Measurements from ENCODE around the gene TBX5.
"Not testable (repeated sequence)": the region's sequence is repeated elsewhere in the genome, so short reads cannot be mapped to it uniquely, and the experiment has no call there.

Gene TBX5

DNA sequence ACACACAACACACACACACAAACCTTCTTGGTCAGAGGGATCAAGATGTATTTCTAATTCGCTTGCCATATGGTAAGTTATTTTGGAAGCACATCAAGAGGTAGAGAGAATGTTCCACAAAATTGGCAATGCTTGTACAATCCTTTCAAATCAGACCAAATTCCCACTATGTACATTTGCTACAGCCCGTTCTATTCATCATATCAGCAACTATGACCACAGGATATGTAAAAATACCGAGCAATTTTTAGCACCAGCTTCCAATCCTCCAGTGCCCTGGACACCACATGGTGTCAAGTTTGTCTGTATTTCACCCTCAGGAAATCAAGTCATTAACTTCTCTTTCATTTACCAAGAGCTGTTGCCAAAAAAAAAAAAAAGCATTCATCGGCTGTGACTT lies 21.2 kb downstream of the TBX5 start:
- no peak for DNase-seq

DNA sequence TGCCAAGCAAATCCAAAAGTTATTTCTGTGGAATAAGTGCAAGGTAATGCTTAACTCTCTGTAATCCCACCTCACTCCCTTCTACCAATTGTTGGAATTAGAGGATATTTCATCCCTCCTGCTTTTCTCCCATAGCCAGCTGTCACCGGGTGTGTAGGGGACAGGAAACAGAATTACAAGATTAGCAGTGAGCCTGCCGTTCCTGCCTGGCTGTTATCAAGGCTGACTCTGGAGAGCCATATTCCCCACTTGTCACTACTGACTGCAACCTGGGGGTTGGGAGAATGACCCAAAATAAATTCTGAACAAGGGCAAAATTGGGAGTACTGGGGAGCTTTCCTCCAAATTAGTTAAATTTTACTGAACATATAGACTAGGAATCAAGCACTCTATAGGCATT lies 24.8 kb downstream of the TBX5 start:
- no peak for DNase-seq

DNA sequence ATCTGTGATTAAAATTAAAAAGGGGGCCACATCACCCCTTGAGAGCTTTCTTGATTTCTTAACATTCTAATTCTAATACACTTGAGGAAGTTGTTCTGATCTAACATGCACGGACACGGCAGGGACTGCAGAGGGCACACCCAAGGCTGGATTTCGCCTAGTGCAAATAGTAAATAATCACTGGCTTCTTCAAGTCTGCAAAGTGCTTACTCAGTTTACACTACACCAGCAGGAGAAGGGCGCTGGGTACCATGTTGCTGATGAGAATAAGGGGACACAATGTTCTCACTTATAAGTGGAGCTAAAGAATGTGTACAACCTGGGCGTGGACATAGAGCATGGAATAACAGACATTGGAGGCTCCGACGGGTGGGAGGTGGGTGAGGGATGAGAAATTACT lies 34.2 kb downstream of the TBX5 start:
- DNase-seq, result peak in 1 of 56 donors; percentile 1

DNA sequence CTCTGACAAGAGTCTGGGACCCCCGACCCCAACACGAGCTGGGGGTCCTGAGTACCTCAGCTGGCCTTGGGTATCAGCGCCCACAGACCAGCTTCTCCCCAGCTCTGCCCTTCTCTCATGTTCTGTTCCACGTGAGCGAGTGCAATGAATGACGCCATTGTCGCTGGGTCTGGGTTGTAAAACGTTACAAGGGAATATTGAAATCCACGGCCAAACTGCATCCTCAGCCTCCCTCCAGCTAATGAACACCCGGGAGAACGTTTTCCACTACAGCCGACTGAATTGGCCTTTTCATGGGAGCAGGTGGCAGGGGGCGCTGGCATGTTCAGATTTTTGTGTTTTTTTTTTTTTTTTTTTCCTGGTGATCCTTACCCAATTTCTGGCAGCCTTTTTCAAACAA lies 34.7 kb downstream of the TBX5 start:
- DNase-seq, result peak in 53 of 56 donors; percentile 2 to 78 (median 44)

DNA sequence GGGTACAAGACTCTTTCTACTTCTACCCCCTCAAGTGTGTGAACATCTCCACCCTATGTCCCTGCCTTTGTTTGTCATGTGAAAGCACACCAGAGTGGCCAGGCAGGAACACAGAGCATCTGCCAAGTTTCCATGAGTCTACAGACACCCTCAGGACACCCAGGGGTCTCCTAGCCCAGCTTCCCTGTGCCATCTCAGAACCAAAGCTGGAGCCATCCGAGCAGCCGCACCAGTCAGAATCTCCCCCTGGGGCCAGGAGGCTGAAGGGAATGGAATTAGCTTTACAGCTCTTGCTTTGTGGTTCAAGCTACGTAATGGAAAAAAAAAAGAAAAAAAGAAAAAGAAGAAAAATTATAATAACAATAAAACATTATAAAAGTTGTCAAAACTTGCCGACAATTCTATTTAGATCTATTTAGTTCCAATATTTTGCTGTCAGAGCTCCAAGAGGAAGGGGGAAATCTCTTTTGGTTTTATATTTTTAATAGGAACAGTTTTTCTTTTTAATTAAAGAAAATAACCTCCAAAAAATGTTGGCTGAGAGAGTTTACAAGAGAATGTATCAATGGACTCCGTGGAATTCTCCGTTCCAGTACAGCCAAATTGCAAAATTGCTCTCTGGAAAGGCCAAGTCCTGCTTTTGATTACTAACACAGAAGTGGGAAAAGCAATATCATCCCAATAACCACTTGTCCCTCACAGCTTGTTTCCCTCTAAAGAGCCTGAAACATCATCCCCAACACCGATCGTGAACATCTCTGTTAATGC lies 37.1 kb downstream of the TBX5 start:
- DNase-seq, result no peak

DNA sequence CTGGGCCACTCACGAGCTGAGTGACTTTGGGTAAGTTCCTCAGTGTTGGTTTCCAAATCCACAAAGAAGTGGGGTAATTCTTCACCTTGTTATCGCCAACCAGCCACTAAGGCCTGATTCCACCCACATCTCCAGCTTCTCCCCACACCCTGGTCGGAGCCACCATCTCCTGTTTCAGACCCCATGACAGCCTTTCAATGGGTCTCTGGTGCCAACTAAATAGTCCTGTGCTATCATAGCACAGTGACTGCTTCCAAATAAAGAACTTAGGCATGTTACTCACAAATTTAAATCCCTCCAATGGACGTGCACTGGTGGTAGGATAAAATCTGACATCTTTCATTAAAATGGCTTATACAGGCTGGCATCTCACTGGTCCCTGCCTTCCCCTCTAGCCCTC lies 44.0 kb downstream of the TBX5 start:
- DNase-seq, result no peak

DNA sequence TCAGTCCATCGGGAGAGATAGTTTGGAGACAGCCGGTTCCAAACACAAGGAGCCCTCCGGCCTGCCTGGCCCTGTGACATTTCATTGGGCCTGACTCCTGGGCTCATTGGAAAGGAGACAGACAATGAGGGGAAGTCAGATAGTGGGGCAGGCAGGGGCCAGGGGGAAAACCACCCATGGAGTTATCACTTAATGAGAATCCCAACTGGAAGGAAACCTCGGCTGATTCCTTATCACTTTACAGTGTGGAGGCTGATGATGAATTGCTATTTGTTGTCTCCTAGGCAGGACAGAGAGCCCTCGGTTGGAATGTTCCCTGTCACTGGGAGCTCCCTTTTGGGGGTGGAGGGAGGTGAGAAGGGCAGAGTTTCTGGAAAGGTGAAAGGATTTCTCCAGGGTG lies 44.4 kb downstream of the TBX5 start:
- no peak for DNase-seq

DNA sequence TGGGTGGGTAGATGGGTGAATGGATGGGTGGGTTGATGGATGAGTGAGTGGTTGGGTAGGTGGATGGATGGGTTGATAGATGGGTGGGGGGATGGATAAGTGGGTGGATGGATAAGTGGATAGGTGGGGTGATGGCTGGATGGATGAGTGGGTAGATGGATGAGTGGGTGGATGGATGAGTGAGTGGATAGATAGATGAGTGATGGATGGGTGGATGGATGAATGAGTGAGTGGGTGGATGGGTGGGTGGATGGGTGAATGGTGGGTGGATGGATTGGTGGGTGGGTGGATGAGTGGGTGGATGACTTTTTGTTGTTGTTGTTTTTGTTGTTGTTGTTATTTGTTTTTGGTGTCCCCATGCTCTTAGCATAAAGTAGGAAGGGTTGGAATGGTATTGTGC lies 45.5 kb downstream of the TBX5 start:
- no peak for DNase-seq

DNA sequence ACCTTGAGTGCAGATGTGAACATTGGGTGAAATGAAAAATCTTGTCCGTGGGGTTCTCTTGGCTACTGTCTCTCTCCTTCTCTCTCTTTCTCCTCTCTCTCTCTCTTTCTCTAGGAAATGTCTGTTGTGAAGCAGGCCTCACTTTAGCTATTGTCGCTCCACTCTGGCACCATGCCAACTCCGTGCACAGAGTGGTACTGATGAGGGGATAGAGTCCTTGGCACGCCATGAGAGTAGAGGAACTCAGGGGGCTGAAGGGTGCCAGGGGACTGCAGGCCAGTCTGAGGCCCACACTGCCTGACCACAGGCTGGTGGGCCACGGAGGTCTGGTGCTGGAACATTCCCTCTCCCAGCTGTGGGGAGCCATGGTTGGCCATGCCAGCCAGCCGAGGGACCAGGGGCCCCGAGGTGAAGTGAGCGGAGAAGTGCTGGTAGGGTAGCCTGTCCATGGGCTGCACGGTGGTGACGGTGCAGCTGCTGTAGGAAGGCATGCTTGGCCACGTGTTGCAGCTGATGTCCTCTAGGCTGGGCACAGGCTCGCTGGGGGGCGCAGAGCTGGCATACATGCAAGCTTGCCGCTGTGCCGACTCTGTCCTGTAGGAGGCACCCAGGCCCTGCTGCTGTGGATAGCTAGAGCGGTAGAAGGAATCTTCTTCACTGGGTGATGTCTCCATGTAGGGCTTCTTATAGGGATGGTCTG lies 50.4 kb downstream of the TBX5 start:
- peak in 3 of 56 donors; percentile 1 to 7 (median 2) for DNase-seq

DNA sequence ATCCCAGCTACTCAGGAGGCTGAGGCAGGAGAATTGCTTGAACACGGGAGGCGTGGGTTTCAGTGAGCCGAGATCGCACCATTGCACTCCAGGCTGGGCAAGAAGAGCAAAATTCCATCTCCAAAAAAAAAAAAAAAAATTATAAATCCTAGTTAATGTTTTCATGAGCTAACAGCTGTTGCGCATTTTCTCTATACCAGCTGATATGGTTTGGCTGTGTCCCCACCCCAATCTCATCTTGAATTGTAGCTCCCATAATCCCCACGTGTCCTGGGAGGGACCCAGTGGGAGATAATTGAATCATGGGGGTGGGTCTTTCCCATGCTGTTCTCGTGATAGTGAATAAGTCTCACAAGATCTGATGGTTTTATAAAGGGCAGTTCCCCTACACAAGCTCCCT lies 56.7 kb downstream of the TBX5 start:
- DNase-seq, result not testable (repeated sequence)

DNA sequence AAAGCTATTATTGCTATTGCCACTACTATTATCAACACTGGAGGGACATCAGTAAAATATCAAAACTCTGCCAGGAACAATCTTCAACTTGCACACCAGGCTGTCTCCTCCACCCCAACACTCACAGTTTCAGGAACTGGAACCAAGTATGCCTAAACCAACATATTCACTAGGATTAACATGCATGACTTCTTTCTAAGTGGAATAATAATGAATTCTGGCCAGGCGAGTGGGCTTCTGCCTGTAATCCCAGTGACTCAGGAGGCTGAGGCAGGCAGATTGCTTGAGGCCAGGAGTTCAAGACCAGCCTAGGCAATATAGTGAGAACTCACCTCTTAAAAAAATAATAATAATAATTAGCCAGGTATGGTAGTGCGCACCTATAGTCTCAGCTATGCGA lies 58.1 kb downstream of the TBX5 start:
- no peak for DNase-seq

DNA sequence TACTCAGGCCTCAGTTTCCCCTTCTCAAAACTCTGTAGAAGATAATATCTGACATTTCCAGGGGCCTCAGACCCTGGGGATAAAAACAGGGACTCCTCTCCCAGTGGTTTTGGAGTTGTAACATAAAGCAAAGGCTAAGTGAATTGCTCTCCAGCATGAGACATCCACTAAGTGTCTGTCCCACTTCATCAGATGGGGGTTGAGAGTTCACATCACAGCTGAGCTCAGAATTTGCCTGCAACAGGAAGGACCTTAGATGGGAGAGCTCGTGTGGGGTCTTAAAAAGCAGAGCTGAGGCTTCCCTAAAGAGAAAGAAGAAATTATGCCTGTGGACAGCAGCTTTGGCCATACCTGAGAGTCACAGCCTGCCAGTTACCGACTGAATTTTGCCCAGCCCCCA lies 61.1 kb downstream of the TBX5 start:
- no peak for DNase-seq

DNA sequence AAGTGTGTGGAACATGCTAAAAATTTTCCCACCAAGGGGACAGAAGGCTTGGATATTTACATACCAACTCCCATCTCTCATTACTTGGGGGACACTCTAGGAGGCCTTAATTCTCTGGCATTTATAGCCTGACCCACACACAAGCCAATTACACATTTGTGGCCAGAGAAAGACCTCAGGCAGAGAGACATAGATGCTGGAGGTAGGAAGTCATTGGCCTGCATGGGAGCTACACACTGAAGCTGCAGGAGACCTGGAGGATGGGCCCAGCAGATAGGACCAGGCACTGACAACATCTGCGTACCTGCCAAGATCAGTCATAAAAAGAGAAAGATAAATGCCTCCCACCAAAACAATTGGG lies 61.7 kb downstream of the TBX5 start:
- no peak for DNase-seq

DNA sequence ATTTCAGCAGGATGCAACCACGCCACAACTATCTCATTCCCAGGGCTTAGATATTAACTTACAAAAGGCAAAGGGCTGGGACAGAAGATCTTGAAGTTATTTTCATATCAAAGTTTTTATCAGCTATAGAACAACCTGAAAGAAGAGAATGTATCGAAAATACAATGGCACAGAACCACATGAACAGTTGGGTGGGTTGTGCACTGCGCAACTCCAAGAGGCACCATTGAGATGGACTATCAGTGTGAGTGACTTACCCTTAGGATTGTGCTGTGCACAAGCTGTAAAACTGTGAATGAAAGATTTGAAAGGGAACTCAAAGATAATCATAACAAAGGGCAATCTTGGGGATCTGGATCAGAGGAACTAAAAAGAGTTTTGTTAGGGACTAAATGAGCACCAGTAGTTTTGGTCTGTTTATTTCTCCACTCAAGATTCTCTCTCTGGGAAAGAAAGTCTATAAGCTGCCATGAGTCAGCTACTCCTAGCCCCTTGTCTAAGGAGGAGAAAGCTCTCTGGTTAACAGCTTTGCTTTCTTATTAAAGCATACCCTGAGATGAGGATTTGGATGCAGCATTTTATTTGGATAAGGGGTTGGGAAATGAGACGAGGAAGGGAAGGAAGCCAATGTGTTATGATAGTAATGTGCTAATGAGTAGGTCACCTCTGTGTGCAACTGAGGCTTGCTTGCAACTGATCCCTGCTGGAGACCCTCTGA lies 62.2 kb downstream of the TBX5 start:
- no peak for DNase-seq

DNA sequence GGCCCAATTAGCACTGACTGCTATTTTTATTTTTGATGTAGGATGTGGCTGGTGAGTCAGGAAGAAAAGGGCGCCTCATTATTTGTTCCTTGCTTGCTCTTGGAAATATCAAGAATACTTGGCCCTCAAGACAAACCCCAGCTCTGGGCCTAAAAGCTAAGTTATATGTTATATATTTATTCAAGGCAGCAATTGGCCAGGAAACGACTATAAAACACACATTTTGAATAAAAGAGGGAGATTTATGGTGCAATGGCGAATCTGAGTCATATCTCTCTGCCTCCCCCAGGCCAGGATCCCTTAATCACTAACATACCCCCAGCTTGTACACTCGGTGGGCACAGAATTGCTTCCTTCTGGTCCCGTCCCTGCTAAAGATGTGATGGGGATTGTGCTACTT lies 63.3 kb downstream of the TBX5 start:
- no peak for DNase-seq

DNA sequence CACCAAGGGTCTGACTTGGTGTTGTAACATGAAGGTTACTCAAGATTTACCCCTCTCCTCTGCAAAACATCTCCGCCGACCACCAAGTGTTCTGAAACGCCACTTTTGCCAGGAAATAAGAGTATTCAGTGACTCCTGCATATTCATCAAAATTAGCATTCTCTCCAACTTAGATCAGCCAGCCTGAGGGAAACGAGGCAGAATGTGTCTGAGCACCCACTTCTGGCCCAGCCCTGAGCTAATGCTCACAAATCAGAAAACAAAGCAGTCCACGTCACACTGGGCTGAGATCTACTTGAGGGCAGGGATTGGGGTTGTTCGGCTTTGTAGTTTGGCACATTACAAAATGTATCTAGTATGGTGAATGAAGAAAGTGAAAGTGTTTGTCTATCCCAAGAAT lies 64.3 kb downstream of the TBX5 start:
- DNase-seq, result no peak

DNA sequence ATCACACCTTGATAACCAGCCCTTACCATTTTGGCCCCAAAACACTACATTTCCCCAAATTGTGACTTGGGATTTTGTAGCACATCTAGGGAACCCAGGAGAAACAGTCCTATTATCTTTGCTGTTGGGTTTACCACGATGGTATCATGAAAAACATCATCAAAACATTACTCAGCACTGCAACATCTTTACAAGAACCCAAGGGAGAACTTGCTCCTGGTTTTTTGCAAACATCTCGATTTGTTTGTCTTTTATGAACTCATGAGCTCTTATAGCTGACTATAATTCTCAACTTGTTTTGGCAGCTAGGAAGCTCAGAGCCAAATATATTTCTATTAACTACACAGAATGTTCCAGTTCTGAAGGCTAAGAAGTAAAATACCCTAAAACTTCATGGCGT lies 65.7 kb downstream of the TBX5 start:
- DNase-seq, result no peak

DNA sequence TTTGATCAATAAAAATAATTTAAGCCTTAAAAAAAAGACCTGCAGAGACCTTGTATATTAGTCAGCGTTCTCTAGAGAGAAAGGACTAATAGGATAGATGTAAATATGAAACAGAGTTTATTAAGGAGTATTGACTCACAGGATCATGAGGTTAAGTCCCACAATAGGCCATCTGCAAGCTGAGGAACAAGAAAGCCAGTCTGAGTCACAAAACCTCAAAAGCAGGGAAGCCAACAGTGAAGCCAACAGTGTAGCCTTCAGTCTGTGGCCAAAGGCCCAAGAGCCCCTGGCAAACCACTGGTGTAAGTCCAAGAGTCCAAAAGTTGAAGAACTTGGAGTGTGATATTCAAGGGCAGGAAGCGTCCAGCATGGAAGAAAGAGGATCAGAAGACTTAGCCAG lies 66.3 kb downstream of the TBX5 start:
- no peak for DNase-seq

DNA sequence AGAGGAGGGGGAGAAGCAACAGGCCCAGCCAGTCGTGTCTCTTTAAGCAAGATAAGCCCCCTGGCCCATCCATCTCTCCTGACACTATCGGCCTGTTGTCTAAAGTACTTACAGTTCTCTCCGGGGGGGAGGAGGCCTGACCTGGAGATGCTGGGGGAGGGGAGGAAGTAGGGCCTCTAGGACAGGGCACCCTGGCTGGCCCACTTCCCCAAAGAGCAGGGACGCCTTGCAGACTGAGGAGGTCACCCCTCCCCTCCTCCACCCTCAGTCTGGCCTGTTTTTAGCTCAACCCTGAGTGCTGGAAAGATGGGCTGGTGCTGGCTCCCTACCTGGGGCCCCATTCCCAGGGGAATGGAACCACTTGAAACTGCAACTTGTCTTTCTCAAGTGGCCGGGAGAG lies 70.3 kb downstream of the TBX5 start:
- DNase-seq, result no peak

DNA sequence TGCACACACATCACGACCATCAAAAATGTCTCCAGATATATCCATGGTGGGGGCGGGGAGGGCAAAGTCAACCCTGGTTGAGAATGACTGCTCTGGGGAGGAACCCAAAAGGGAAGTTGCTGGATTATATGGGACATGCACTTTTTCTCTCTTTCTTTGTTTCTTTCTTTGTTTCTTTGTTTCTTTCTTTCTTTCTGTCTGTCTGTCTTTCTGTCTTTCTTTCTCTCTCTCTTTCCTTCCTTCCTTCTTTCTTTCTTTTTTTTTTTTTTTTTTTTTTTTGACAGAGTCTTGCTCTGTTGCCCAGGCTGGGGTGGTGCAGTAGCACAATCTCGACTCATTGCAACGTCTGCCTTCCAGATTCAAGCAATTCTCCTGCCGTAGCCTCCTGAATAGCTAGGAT lies 71.5 kb downstream of the TBX5 start:
- no peak for DNase-seq

DNA sequence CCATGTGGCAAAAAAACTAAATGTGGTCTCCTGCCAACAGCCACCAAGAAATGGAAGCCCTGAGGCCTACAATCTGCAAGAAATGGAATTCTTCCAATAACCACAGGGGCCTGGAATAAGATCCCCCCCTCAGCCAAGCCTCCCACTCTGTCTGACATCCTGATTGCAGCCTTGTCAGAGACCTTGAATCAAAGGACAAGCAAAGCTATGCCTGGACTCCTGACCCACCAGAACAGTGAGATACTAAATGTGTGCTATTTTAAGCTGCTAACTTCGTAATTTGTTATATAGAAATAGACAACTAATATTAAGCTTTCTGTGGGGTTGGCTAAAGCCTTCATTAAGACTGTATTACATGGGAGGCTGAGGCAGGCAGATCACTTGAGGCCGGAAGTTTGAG lies 77.7 kb downstream of the TBX5 start:
- no peak for DNase-seq

DNA sequence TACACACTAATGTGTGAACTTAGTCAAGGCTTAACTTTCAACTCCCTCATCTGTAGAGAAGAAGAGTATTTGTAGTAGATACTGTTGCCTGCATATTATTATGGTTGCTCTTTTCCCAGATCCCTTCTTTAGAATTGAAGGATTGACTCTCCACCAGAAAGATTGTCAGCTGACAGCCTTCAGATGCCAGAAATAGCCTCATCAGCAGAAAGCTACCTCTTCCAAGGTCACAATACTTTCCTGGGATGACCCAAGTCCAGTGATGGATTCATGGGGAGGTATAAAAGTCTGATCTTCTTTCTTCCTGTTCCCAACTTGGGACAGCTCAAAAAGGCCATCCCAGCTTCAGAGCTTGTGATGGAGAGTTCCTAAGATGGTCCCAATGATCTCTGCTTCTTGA lies 78.2 kb downstream of the TBX5 start:
- DNase-seq, result no peak

DNA sequence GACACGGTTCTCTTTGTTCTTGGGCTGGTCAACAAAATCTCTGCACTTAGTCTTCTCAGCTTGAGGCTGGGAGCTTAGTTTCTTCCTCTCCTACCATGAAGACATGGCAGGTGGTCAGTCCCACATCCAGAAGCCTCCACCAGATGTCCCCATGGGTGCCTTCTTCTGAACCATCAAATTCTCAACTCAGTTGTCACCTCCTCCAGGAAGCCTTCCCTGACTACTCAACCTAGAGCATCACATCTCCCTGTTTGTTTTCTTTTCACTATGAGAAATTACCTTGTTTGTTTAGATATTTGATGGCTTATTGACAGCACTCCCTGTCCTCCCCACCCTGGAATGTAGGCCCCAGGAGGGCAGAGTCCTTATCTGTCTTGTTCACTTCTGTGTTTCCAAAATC lies 84.4 kb downstream of the TBX5 start:
- no peak for DNase-seq
